ENCODE data around the gene IL37.

IL37 gene

DNA sequence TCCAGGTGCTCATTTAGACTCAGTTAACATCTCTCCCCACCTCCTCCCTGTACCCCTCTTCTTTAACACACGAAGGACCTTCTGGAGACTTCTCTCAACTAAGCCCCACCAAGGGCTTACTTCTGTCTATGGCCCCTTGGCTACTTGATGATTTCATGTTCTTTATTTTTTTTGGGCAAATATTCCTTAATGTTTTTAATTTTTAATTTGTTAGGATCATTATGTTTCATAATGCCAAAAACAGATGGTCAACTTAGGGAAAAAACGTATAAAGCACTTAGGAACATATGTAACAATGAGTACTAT, 25.9 kb downstream of the IL37 start:
- no peak overlapping the region for H3K4me2 ChIP-seq (ENCODE audit: low read length)
- no peaks in the 10 kb centered on the region for H3K79me2 ChIP-seq (ENCODE audit: control insufficient read depth, low read length)

DNA sequence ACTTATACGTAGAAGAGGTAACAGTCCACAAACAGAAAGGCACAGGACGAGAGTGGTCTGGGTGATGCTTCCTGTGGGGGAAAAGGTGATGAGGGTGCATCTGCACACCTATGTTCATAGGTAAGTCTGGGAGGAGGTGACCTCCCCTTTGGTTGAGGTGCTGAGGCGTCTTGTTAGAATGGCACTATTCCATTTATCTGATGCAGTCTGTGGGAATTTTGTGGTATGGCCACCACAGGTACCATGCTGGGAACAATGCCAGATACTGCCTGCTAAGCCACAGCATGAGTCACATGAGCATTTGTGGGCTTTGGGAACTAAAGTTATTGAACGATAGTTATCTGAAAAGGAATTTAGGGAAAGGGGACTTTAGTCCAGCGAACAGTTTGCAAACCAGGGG, 27.9 kb downstream of the IL37 start:
- TF ChIP-seq, protein P1, sequence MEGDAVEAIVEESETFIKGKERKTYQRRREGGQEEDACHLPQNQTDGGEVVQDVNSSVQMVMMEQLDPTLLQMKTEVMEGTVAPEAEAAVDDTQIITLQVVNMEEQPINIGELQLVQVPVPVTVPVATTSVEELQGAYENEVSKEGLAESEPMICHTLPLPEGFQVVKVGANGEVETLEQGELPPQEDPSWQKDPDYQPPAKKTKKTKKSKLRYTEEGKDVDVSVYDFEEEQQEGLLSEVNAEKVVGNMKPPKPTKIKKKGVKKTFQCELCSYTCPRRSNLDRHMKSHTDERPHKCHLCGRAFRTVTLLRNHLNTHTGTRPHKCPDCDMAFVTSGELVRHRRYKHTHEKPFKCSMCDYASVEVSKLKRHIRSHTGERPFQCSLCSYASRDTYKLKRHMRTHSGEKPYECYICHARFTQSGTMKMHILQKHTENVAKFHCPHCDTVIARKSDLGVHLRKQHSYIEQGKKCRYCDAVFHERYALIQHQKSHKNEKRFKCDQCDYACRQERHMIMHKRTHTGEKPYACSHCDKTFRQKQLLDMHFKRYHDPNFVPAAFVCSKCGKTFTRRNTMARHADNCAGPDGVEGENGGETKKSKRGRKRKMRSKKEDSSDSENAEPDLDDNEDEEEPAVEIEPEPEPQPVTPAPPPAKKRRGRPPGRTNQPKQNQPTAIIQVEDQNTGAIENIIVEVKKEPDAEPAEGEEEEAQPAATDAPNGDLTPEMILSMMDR (IDR thresholded peaks at IDR 0.05; ENCODE audit: low read depth, low read length, poor library complexity, severe bottlenecking), result no peak
- no peak for TF ChIP-seq EZH2phosphoT487 (IDR thresholded peaks at IDR 0.05; ENCODE audit: borderline replicate concordance, low read length)
- Histone ChIP-seq H3K4me2 (ENCODE audit: low read length) (no peak overlapping the region), H3K27ac (ENCODE audit: low read depth, low read length) (no peak overlapping the region), H4K20me1 (ENCODE audit: control insufficient read depth, insufficient read depth, low read depth, low read length) (no peaks in the 10 kb centered on the region), H3K9me3 (ENCODE audit: control insufficient read depth, insufficient read depth, low read length) (no peaks in the 10 kb centered on the region), H3K27me3 (ENCODE audit: control insufficient read depth, low read length) (peaks cover 10% of the 10 kb centered on the region; the same call in 1 of the 2 replicates), H3K79me2 (ENCODE audit: control insufficient read depth, low read length) (no peaks in the 10 kb centered on the region), H3K36me3 (ENCODE audit: control insufficient read depth, low read length) (no peaks in the 10 kb centered on the region), H3K4me3 (ENCODE audit: low read length) (no peak overlapping the region), H3K4me1 (ENCODE audit: control insufficient read depth, low read length) (no peaks in the 10 kb centered on the region), H3K9me2 (replicated peaks; ENCODE audit: control insufficient read depth, low read length) (no peaks in the 10 kb centered on the region), H3F3A (ENCODE audit: control insufficient read depth, insufficient read depth) (no peaks in the 10 kb centered on the region)

More for the DNA sequence above, 25.9 kb downstream of the IL37 start:
- H3K4me1 ChIP-seq (ENCODE audit: control insufficient read depth, low read length), result no peaks in the 10 kb centered on the region
- TF ChIP-seq, protein P1 (IDR thresholded peaks at IDR 0.05; ENCODE audit: low read depth, low read length, poor library complexity, severe bottlenecking), result no peak
- TF ChIP-seq EZH2phosphoT487 (IDR thresholded peaks at IDR 0.05; ENCODE audit: borderline replicate concordance, low read length), result no peak
- H3K36me3 ChIP-seq (ENCODE audit: control insufficient read depth, low read length), result no peaks in the 10 kb centered on the region
- H4K20me1 ChIP-seq (ENCODE audit: control insufficient read depth, insufficient read depth, low read depth, low read length), result no peaks in the 10 kb centered on the region
- H3K9me3 ChIP-seq (ENCODE audit: control insufficient read depth, insufficient read depth, low read length), result no peaks in the 10 kb centered on the region
- no peak overlapping the region for H3K4me3 ChIP-seq (ENCODE audit: low read length)
- H3F3A ChIP-seq (ENCODE audit: control insufficient read depth, insufficient read depth), result no peaks in the 10 kb centered on the region
- no peaks in the 10 kb centered on the region for H3K9me2 ChIP-seq (replicated peaks; ENCODE audit: control insufficient read depth, low read length)
- no peak overlapping the region for H3K27ac ChIP-seq (ENCODE audit: low read depth, low read length)
- H3K27me3 ChIP-seq (ENCODE audit: control insufficient read depth, low read length), result peaks cover 15% of the 10 kb centered on the region

DNA sequence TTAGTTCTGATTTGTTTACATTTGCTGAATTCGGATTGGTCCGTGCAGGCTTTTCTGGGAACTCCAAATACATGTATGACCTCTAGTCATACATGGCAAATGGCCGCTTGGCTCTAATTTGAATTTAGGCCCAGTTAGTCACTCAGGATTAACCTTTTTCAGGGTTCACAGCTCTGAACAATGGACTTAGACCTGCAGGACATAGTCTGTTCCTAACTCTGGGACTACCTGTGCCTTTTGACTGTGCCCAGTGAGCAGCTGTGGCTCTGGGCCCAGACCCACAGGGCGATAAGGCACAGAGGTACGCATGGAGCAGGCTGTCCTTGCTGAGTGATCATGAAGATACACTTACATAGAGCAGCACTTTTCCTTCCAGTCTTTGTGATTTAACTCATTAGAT, 28.5 kb downstream of the IL37 start:
- Histone ChIP-seq H4K20me1 (ENCODE audit: control insufficient read depth, insufficient read depth, low read depth, low read length) (no peaks in the 10 kb centered on the region), H3K27ac (ENCODE audit: low read depth, low read length) (no peak overlapping the region), H3K4me3 (ENCODE audit: low read length) (no peak overlapping the region), H3K4me2 (ENCODE audit: low read length) (no peak overlapping the region), H3F3A (ENCODE audit: control insufficient read depth, insufficient read depth) (no peaks in the 10 kb centered on the region), H3K4me1 (ENCODE audit: control insufficient read depth, low read length) (no peaks in the 10 kb centered on the region), H3K79me2 (ENCODE audit: control insufficient read depth, low read length) (no peaks in the 10 kb centered on the region), H3K9me3 (ENCODE audit: control insufficient read depth, insufficient read depth, low read length) (no peaks in the 10 kb centered on the region), H3K36me3 (ENCODE audit: control insufficient read depth, low read length) (no peaks in the 10 kb centered on the region), H3K9me2 (replicated peaks; ENCODE audit: control insufficient read depth, low read length) (no peaks in the 10 kb centered on the region), H3K27me3 (ENCODE audit: control insufficient read depth, low read length) (peaks cover 10% of the 10 kb centered on the region; the same call in 1 of the 2 replicates)
- TF ChIP-seq EZH2phosphoT487 (IDR thresholded peaks at IDR 0.05; ENCODE audit: borderline replicate concordance, low read length), result no peak
- TF ChIP-seq, protein P1 (IDR thresholded peaks at IDR 0.05; ENCODE audit: low read depth, low read length, poor library complexity, severe bottlenecking), result no peak
